Activated CD8-positive, alpha-beta memory T cell treated with anti-CD3 and anti-CD28 coated beads, Interleukin-2, amount 50 U/mL, for 4 hours (primary cell): Measurements from ENCODE around the gene THBS3.
"Not testable (repeated sequence)": the region's sequence is repeated elsewhere in the genome, so short reads cannot be mapped to it uniquely, and the experiment has no call there.

Experiments used
- DNase-seq: peaks from one replicate; pipeline ENCODE4 v3.0.0-alpha.2; 2020

Gene THBS3

GRCh38 chr1:155233502-155233901 is 25.8 kb upstream of the THBS3 start:
- not testable (repeated sequence) for DNase-seq

DNA sequence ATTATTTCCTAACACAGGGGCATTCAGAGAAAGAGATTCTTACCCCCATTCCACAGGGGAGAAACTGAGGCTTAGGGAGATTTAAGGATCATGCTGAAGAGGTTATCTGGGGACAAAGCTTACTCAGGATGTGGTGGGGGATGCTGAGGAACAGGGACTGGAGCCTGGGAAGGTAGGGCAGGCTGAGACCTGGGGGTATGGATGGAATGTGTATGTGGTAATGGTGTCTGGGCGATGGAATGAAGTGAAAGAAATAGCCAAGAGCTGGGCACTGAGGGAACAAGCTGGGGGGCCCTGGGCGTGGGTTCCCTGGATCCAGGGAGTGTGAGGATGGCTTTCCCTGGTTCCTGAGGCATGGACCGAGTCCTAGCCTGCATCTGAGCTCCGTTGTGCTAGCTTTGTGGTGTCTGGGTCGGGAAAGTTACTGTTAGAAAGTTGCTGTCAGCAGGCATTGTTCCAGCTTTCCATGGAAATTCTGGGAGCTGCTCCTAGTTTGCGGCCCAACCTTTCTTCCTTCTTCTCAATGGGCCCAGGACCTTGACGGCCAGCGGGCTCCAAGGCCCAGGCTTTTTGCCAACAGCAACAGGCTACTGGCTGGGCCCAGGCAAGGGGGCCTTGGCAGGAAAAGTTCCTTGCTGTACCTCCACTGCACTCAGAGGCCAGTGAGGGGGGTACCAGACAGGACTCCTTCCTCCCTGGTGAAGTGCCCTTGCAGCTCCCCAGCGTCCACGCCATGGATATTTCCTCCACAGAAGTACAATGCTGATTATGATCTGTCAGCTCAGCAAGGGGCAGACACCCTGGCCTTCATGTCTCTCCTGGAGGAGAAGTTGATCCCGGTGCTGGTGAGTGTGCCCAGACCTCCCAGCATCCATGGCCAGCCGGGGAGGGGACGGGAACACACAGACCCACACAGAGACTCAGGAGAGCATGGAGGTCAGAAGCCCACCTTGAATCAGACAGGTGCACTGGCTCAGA is 24.6 kb upstream of the THBS3 start:
- not testable (repeated sequence) for DNase-seq

DNA sequence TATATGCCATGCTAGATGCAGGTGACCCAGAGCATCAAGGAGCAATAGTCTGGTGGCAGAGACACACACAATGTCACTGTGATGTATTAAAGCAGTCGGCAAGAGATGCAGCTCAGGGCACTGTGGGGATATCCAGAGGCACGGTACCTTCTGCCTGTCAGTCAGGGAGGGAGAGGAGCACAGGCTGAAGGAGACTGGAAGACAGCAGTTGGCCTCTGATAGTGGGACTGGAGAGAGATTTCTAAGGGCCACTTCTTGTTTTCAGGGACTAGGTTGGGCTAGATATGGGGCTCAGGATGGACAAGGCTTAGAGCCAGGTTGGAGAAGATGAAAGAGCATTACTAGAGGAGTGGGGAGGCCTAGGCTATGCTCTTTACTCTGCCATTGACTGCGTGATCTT is 23.6 kb upstream of the THBS3 start:
- DNase-seq = not testable (repeated sequence)

GRCh38 chr1:155228096-155228427 is 20.4 kb upstream of the THBS3 start:
- DNase-seq = no peak

DNA sequence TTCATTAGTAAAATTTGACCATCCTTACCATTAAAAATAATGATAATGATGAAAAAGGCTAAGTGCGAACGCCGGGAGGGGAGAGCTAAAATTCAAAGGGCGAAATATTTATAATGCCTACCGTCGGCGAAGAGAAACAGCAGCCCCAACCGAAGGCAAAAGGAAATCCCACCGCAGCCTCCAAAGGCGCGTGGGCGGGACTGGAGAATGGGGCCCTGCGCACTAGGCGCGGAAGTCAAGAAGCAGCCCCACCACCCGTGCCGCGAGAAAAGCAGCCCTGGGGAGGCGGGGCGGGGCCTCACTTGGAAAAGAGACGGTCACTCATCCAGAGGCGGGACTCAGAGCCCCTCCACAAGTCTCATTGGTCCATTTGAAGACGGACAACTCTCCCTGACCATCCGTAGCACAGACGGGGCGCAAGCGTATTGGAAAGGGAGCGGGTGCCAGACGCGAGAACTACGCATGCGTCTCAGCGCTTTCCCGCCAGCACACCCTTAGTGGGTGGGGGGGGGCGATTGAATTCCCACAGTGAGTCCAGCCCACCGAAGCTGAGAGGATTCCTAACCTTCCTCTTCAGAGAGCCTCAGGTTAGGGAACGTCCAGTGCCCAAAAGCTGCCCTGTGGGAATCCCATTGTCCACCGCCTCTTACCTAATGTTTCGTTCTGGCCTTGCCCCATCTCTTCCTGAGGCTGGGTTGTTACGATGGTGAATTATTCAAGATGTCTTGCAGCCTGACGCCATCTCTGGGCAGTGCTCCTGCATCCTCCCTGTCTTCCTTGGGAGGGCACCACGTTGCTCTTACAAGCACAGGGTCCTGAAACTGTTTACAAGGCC is 19.8 kb upstream of the THBS3 start:
- DNase-seq = peak; percentile 100

DNA sequence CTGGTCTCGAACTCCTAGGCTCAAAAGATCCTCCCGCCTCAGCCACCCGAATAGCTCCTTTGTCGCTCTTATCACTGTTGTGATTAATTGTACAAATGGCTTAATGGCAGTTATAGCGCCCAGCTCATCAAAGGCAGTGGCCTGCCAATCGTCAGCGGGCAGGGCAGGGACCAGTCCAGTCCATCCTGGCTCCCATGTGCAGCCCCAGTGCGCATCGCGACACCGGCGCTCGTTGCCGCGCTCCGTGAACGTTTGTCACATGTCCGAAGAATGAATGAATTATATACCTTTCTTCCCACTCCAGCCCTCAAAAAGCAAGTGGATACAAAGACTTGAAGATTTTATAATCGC is 19.2 kb upstream of the THBS3 start:
- no peak for DNase-seq

- DNase-seq = peak; percentile 96
Measured at GRCh38 chr1:155226188-155226909, 18.7 kb upstream of the THBS3 start.

GRCh38 chr1:155225404-155225759 is 17.7 kb upstream of the THBS3 start:
- not testable (repeated sequence) for DNase-seq

DNA sequence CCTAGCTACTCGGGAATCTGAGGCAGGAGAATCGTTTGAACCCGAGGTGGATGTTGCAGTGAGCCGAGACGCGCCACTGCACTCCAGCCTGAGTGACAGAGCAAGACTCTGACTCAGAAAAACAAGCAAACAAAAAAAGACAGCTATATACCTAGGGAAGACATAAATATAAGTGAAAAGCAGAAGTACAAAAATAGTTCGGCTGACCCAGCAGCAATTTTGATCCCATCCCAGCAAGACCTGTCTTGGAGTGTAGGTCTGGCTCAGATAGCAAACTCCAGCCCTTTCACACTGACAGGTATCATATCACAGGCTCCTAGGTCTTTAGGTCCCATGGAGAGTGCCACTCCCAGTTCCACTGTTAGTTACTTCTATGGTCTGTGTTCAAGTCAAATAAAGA is 15.3 kb upstream of the THBS3 start:
- no peak for DNase-seq

DNA sequence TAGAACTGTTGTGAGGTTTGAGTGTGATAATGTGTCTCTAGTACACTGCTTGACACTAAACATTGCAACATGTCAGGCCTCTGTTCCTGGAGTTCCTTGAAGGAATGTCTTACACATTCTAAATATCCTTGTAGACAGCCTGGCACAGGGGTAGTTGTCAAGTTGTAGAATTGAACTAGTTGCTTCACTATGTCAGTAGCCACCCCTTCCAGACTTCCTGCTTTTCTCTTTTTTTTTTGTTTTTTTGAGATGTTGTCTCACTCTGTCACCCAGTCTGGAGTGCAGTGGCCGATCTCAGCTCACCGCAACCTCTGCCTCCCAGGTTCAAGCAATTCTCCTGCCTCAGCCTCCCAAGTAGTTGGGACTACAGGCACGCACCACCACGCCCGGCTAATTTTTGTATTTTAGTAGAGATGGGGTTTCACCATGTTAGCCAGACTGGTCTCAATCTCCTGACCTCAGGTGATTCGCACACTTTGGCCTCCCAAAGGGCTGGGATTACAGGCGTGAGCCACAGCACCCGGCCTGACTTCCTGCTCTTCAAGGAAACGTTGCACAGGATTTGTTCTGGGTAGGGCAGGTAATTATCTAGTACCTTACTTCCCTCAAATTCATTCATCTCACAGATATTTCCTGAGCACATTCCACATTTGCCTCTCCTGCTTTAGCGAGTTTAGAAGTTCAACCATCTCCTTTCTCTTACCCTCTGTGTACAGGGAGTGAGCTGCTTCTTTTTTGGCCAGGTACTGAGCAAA is 12.7 kb upstream of the THBS3 start:
- not testable (repeated sequence) for DNase-seq

GRCh38 chr1:155219592-155220031 is 11.9 kb upstream of the THBS3 start:
- DNase-seq = no peak

DNA sequence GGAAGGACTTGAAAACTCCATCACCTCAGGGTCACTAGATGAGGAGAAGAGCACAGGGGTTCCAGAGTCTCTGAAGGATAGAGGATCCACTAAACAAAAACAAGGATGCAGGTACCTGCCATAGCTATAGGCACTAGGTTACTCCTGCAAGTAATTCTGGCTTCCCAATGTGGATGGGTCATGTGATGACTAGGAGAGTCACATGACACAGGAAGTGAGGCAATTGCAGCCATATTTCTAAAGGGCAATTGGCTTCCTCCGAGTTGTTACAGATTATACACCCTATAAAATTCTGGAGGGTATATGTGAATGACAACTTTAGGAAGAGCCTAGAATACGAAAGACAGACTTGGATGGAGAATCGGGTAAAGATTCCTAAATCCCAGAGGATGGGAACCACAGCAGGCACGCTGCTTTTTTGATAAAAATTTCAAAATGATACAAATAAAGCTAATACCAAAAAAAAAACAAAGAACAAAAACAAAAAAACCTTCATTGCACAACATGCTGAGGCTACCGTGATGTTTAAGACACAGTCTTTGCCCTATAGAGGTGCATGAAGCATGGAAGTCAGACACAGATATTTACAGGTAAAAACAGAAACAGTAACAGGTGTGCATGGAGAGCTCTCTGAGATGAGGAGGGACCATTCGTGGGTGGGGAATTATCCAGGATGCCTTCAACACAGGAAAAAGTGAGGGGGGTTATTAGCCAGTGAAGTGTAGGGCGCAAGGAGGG is 11.3 kb upstream of the THBS3 start:
- DNase-seq = no peak

- not testable (repeated sequence) for DNase-seq
Measured at GRCh38 chr1:155214702-155215101, 7.0 kb upstream of the THBS3 start.

GRCh38 chr1:155212051-155212440 is 4.3 kb upstream of the THBS3 start:
- DNase-seq = not testable (repeated sequence)

DNA sequence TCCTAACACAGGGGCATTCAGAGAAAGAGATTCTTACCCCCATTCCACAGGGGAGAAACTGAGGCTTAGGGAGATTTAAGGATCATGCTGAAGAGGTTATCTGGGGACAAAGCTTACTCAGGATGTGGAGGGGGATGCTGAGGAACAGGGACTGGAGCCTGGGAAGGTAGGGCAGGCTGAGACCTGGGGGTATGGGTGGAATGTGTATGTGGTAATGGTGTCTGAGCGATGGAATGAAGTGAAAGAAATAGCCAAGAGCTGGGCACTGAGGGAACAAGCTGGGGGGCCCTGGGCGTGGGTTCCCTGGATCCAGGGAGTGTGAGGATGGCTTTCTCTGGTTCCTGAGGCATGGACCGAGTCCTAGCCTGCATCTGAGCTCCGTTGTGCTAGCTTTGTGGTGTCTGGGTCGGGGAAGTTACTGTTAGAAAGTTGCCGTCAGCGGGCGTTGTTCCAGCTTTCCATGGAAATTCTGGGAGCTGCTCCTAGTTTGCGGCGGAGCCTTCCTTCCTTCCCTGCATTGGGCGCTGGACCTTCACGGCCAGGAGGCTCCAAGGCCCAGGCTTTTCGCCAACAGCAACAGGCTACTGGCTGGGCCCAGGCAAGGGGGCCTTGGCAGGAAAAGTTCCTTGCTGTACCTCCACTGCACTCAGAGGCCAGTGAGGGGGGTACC is 3.8 kb upstream of the THBS3 start:
- not testable (repeated sequence) for DNase-seq

GRCh38 chr1:155210314-155211104 is 2.8 kb upstream of the THBS3 start:
- no peak for DNase-seq

DNA sequence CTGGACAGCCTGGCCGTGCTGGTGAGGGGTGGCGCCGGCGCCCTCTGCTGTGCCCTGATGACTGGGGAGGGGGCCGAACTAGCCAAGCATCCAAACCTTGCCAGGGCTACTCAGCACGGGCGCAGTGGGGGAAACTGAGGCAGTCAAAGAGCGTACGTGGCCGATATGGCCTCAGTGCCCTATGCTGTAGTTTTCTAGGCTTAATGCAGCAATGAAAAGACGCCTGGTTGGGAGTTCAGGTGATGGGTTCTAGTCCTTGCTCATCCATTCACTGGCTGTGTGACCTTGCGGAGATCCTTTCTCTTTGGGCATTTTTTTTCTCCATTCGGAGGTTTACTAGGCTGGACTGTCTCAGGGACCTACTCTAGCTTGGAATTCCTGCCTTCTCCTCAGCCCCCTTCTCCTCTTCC is 1.6 kb upstream of the THBS3 start:
- DNase-seq = no peak

GRCh38 chr1:155208541-155209311 is 1.0 kb upstream of the THBS3 start, which contains the start of gene MTX1:
TSS of gene MTX1 (plus strand) at chr1:155208695. CDS start at chr1:155208805, 110 bp downstream.
- peak; percentile 87 for DNase-seq
